GM18520 (cell line): ENCODE measurements around the gene NEK4.

Source experiments
- ATAC-seq: cut with Tn5 transposase; IDR thresholded peaks from one replicate; pipeline ENCODE4 v1.9.1; 2021; ENCODE audit not compliant: unreplicated experiment

Gene NEK4

GRCh38 chr3:52793702-52794611, 23.2 kb upstream of the NEK4 start:
- no peak for ATAC-seq

GRCh38 chr3:52792961-52793695, 22.4 kb upstream of the NEK4 start:
- ATAC-seq: no peak

GRCh38 chr3:52792413-52792812, 21.7 kb upstream of the NEK4 start:
- no peak for ATAC-seq

- no peak for ATAC-seq
These were observed 21.2 kb upstream of the NEK4 start for GRCh38 chr3:52791928-52792327.

- ATAC-seq: no peak
These were observed 20.6 kb upstream of the NEK4 start for GRCh38 chr3:52791366-52791765.

GRCh38 chr3:52790741-52791140, 20.0 kb upstream of the NEK4 start:
- ATAC-seq: no peak

- ATAC-seq: no peak
These were observed 19.6 kb upstream of the NEK4 start for GRCh38 chr3:52790337-52790736.

- no peak for ATAC-seq
These were observed 19.0 kb upstream of the NEK4 start for GRCh38 chr3:52789746-52790040.

GRCh38 chr3:52788890-52789745, 18.4 kb upstream of the NEK4 start:
- ATAC-seq: no peak

- no peak for ATAC-seq
These were observed 17.2 kb upstream of the NEK4 start for GRCh38 chr3:52787672-52788625.

GRCh38 chr3:52787246-52787645, 16.5 kb upstream of the NEK4 start:
- no peak for ATAC-seq

GRCh38 chr3:52786330-52787215, 15.8 kb upstream of the NEK4 start:
- ATAC-seq: no peak

GRCh38 chr3:52784931-52785590, 14.3 kb upstream of the NEK4 start:
- ATAC-seq: no peak

- ATAC-seq: no peak
These were observed 13.4 kb upstream of the NEK4 start for GRCh38 chr3:52784021-52784621.

GRCh38 chr3:52783211-52783555, 12.4 kb upstream of the NEK4 start:
- no peak for ATAC-seq

GRCh38 chr3:52782412-52783210, 11.9 kb upstream of the NEK4 start:
- no peak for ATAC-seq

- no peak for ATAC-seq
These were observed 11.0 kb upstream of the NEK4 start for GRCh38 chr3:52781741-52782140.
